HCT116 (cell line): Measurements from ENCODE around the gene UBE2D2. TPM values are rescaled to one million over a fixed set of nuclear protein-coding genes. Genes with fewer than 3 reads are reported as not detected.

Experiments used
- ATAC-seq: fragments of 200-7000 bp; cut with Tn5 transposase; 2 replicates; pipeline ENCODE4 v1.9.1; 2020; ENCODE audit warnings: mild to moderate bottlenecking, moderate library complexity
- BruUV-seq: library from RNA; stranded (reverse); fragments of 400-500 nt; replicated peaks from 2 replicates; lab custom pipeline; 2021; lab: Mats Ljungman, UMichigan
- CTCF ChIA-PET: fragments of 300-600 bp; sonication (Branson Sonifier 250); formaldehyde crosslinking; loops from one replicate; lab custom pipeline; 2021; ENCODE audit warnings: antibody characterized with exemption; lab: Charles Lee
- POLR2A ChIA-PET: fragments of 300-600, 350-600 bp; sonication (Branson Sonifier 250); formaldehyde crosslinking; loops from one replicate; lab custom pipeline; 2021; ENCODE audit warnings: antibody characterized with exemption; lab: Charles Lee
- RAD21 ChIA-PET, 2 experiments: fragments of 300-600 bp; sonication (Branson Sonifier 250); formaldehyde crosslinking; loops; one replicate each; lab custom pipeline; 2023; ENCODE audit warnings: low total read pairs in 2 of 2; ENCODE audit not compliant: uncharacterized antibody in 2 of 2, unreplicated experiment in 2 of 2, low non-redundant PET in 1 of 2; lab: Charles Lee
- DNase-seq: peaks from one replicate; pipeline ENCODE4 v3.0.0-alpha.2; 2010; ENCODE audit warnings: low read depth, low spot score
- H2AFZ ChIP-seq: fragments of 200-600 bp; shearing (Covaris generic), sonication (generic); 2 replicates; pipeline ENCODE4 v1.6.1; 2017; ENCODE audit warnings: low read depth, mixed run types, mixed read lengths, antibody characterized with exemption, low read length; ENCODE audit not compliant: poor library complexity, severe bottlenecking
- H3K27ac ChIP-seq: 2 replicates; pipeline ENCODE4 v1.5.1; 2012; ENCODE audit warnings: low read depth, low read length
- H3K27me3 ChIP-seq: fragments of 200-600 bp; sonication (generic); 2 replicates; pipeline ENCODE4 v1.6.1; 2016; ENCODE audit warnings: mixed run types, low read length, mixed read lengths; ENCODE audit not compliant: insufficient read depth
- H3K36me3 ChIP-seq, 2 experiments: fragments of 200-500 bp in 1 of 2; fragments of 200-600 bp in 1 of 2; sonication (Bioruptor generic) in 1 of 2; sonication (generic) in 1 of 2; 2 replicates each; pipeline versions ENCODE4 v1.5.1 to v1.6.1; 2014 to 2016; ENCODE audit warnings: low read length in 2 of 2, inconsistent platforms in 1 of 2, mixed read lengths in 1 of 2, mixed run types in 1 of 2; ENCODE audit not compliant: insufficient read depth in 2 of 2, control insufficient read depth in 1 of 2
- H3K4me1 ChIP-seq, 2 experiments: fragments of 200-600 bp in 1 of 2; sonication (generic) in 1 of 2; 2 replicates each; pipeline versions ENCODE4 v1.5.1 to v1.6.1; 2012 to 2017; ENCODE audit warnings: low read length in 2 of 2, inconsistent platforms in 1 of 2, mild to moderate bottlenecking in 1 of 2, mixed read lengths in 1 of 2, mixed run types in 1 of 2, moderate library complexity in 1 of 2; ENCODE audit not compliant: insufficient read depth in 2 of 2, control insufficient read depth in 1 of 2
- H3K4me2 ChIP-seq: fragments of 200-600 bp; sonication (generic); 2 replicates; pipeline ENCODE4 v1.6.1; 2017; ENCODE audit warnings: mixed run types, low read length, mixed read lengths
- H3K4me3 ChIP-seq, 2 experiments: fragments of 200-600 bp in 1 of 2; sonication (generic) in 1 of 2; replicated peaks in 1 of 2; 2 replicates each; pipeline ENCODE4 v1.5.1; 2011 to 2016; ENCODE audit warnings: low read length in 2 of 2, control low read depth in 1 of 2, low read depth in 1 of 2, mild to moderate bottlenecking in 1 of 2, mixed read lengths in 1 of 2, mixed run types in 1 of 2
- H3K79me2 ChIP-seq: fragments of 200-600 bp; sonication (generic); 2 replicates; pipeline ENCODE4 v1.6.1; 2017; ENCODE audit warnings: mild to moderate bottlenecking, mixed run types, low read length, moderate library complexity, mixed read lengths; ENCODE audit not compliant: insufficient read depth
- H3K9ac ChIP-seq: fragments of 200-600 bp; sonication (generic); 2 replicates; pipeline ENCODE4 v1.6.1; 2016; ENCODE audit warnings: low read length, mixed read lengths
- H3K9me2 ChIP-seq: fragments of 200-600 bp; sonication (generic), shearing (Covaris generic); 2 replicates; pipeline ENCODE4 v1.6.1; 2017; ENCODE audit warnings: mixed run types, mild to moderate bottlenecking, moderate library complexity; ENCODE audit not compliant: insufficient read depth
- H3K9me3 ChIP-seq, 2 experiments: fragments of 200-500 bp in 1 of 2; fragments of 200-600 bp in 1 of 2; sonication (Bioruptor generic) in 1 of 2; sonication (generic) in 1 of 2; 2 replicates each; pipeline ENCODE4 v1.6.1; 2014 to 2017; ENCODE audit warnings: low read length in 2 of 2, mixed read lengths in 2 of 2, inconsistent platforms in 1 of 2, low read depth in 1 of 2, mild to moderate bottlenecking in 1 of 2, mixed run types in 1 of 2, moderate library complexity in 1 of 2; ENCODE audit not compliant: control insufficient read depth in 1 of 2, insufficient read depth in 1 of 2
- H4K20me1 ChIP-seq: fragments of 200-600 bp; sonication (generic), shearing (Covaris generic); 2 replicates; pipeline ENCODE4 v1.6.1; 2017; ENCODE audit warnings: mixed run types, mild to moderate bottlenecking, moderate library complexity; ENCODE audit not compliant: insufficient read depth
- EGR1 ChIP-seq: IDR thresholded peaks from 2 replicates; pipeline ENCODE4 v1.6.1; 2012; ENCODE audit warnings: low read depth
- POLR2AphosphoS5 ChIP-seq: IDR thresholded peaks from 2 replicates; pipeline ENCODE4 v1.6.1; 2011; ENCODE audit warnings: mild to moderate bottlenecking, low read depth, low read length, moderate library complexity
- RAD21 ChIP-seq: IDR thresholded peaks from 2 replicates; pipeline ENCODE4 v1.6.1; 2012; ENCODE audit warnings: low read depth, mild to moderate bottlenecking
- SIN3A ChIP-seq: IDR thresholded peaks from 2 replicates; pipeline ENCODE4 v1.6.1; 2012; ENCODE audit warnings: low read depth
- TCF7L2 ChIP-seq: IDR thresholded peaks from 2 replicates; pipeline ENCODE4 v1.7.0; 2011; ENCODE audit warnings: borderline replicate concordance, inconsistent platforms; ENCODE audit not compliant: insufficient read depth, insufficient read length; ENCODE audit errors: extremely low read depth
- YY1 ChIP-seq: IDR thresholded peaks from 2 replicates; pipeline ENCODE4 v1.6.1; 2011; ENCODE audit warnings: low read length, low read depth, moderate library complexity, mild to moderate bottlenecking; ENCODE audit not compliant: insufficient replicate concordance; ENCODE audit errors: extremely low read depth
- ZNF274 ChIP-seq: fragments of 200-500 bp; sonication (Bioruptor generic); IDR thresholded peaks from 2 replicates; pipeline ENCODE4 v1.6.1; 2014; ENCODE audit warnings: mild to moderate bottlenecking, low read depth, low read length, inconsistent platforms
- intact Hi-C: fragments of 100-400 bp; cut with micrococcal nuclease; formaldehyde crosslinking; loops from 2 replicates; pipeline ENCODE4 v1.10.0; 2022
- total RNA-seq: library from RNA; stranded (reverse); gene quantifications from one replicate; pipeline ENCODE4 v1.2.1, GENCODE V29; 2021; ENCODE audit not compliant: unreplicated experiment

UBE2D2 gene
- total RNA-seq, 1 experiment from 2014 or later, result 140 TPM

- ChIA-PET CTCF (interaction anchor here (1.5 kb wide), 1 partner anchor 122 kb away, joined by 4 read pairs; no protein-coding TSS in a partner anchor), RAD21 (no interaction called here), POLR2A (interaction anchor here (1.2 kb wide), 1 partner anchor 18 kb away, joined by 4 read pairs; no protein-coding TSS in a partner anchor)
- H3K4me1 ChIP-seq, result peaks cover 55 to 76% of the 10 kb centered on the region in 2 experiments
- H3K79me2 ChIP-seq, result no peaks in the 10 kb centered on the region
- H4K20me1 ChIP-seq, result no peaks in the 10 kb centered on the region
- peak overlapping the region; percentile 25; the same call in 1 of the 2 replicates for H3K9ac ChIP-seq
- no peaks in the 10 kb centered on the region for H3K36me3 ChIP-seq
- H2AFZ ChIP-seq, result no peak overlapping the region
- no peaks in the 10 kb centered on the region for H3K9me3 ChIP-seq
- TF ChIP-seq TCF7L2, result no peak
- TF ChIP-seq POLR2AphosphoS5, result 0 out of 2 replicates have a peak, but pooled peaks have one; percentile 43
- no peak for TF ChIP-seq EGR1
- no peak for TF ChIP-seq ZNF274
- peak; percentile 6 for TF ChIP-seq YY1
- H3K27ac ChIP-seq, result no peak overlapping the region; the same call in 1 of the 2 replicates
- H3K27me3 ChIP-seq, result no peaks in the 10 kb centered on the region
- H3K4me3 ChIP-seq, result peak overlapping the region in 1 of 2 experiments; percentile 18; a peak in 1 of 4 replicates
- no peaks in the 10 kb centered on the region for H3K9me2 ChIP-seq
- DNase-seq, result no peak
- intact Hi-C loops, result no loop called here
- peak overlapping the region; percentile 64 for H3K4me2 ChIP-seq
- ATAC-seq, result peak; percentile 43
- BruUV-seq, result no TSS peak
These were observed 82.0 kb downstream of the UBE2D2 start for GRCh38 chr5:139642891-139643871.

- DNase-seq (no peak), ATAC-seq (no peak)
- intact Hi-C loops, result no loop called here
- BruUV-seq, result no TSS peak
- ChIA-PET CTCF (interaction anchor here (1.5 kb wide), 1 partner anchor 121 kb away, joined by 4 read pairs; no protein-coding TSS in a partner anchor), RAD21 (interaction anchor here in 1 of 2 experiments (0.5 kb wide), 1 partner anchor 17 kb away, joined by 3 read pairs; no protein-coding TSS in a partner anchor), POLR2A (interaction anchor here (1.2 kb wide), 1 partner anchor 17 kb away, joined by 4 read pairs; no protein-coding TSS in a partner anchor)
- peaks cover 47 to 67% of the 10 kb centered on the region in 2 experiments for H3K4me1 ChIP-seq
- H3K36me3 ChIP-seq, result no peaks in the 10 kb centered on the region
- H3K9ac ChIP-seq, result no peak overlapping the region
- no peaks in the 10 kb centered on the region for H3K9me3 ChIP-seq
- no peaks in the 10 kb centered on the region for H4K20me1 ChIP-seq
- H3K4me3 ChIP-seq, result no peak overlapping the region
- H3K27me3 ChIP-seq, result no peaks in the 10 kb centered on the region
- H3K79me2 ChIP-seq, result peaks cover 6% of the 10 kb centered on the region
- H2AFZ ChIP-seq, result no peak overlapping the region
- TF ChIP-seq TCF7L2 (no peak), POLR2AphosphoS5 (no peak), RAD21 (no peak), SIN3A (no peak)
- TF ChIP-seq, all 23 proteins: peak for 0
- Histone ChIP-seq H3K9me2 (no peaks in the 10 kb centered on the region), H3K4me2 (peak overlapping the region; percentile 64), H3K27ac (no peak overlapping the region)
These were observed 82.9 kb downstream of the UBE2D2 start for GRCh38 chr5:139644001-139644456.
